ENCODE measurements around the gene PPP2R1B.

Gene PPP2R1B

GRCh38 chr11:111693224-111693937 lies 72.8 kb downstream of the PPP2R1B start:
- no peak for DNase-seq (ENCODE audit: low read depth)

GRCh38 chr11:111691741-111692140 lies 74.4 kb downstream of the PPP2R1B start:
- no peak for DNase-seq (ENCODE audit: low read depth)

GRCh38 chr11:111691176-111691575 lies 75.0 kb downstream of the PPP2R1B start:
- DNase-seq (ENCODE audit: low read depth) = no peak

- DNase-seq (ENCODE audit: low read depth) = no peak
These were observed 78.2 kb downstream of the PPP2R1B start for GRCh38 chr11:111688013-111688412.

GRCh38 chr11:111684251-111684650 lies 81.9 kb downstream of the PPP2R1B start:
- DNase-seq (ENCODE audit: low read depth) = no peak

GRCh38 chr11:111683806-111684205 lies 82.4 kb downstream of the PPP2R1B start:
- DNase-seq (ENCODE audit: low read depth) = no peak

GRCh38 chr11:111680486-111681175 lies 85.6 kb downstream of the PPP2R1B start:
- DNase-seq (ENCODE audit: low read depth) = no peak
